Measurements from ENCODE around the gene ING5.

The ING5 gene

DNA sequence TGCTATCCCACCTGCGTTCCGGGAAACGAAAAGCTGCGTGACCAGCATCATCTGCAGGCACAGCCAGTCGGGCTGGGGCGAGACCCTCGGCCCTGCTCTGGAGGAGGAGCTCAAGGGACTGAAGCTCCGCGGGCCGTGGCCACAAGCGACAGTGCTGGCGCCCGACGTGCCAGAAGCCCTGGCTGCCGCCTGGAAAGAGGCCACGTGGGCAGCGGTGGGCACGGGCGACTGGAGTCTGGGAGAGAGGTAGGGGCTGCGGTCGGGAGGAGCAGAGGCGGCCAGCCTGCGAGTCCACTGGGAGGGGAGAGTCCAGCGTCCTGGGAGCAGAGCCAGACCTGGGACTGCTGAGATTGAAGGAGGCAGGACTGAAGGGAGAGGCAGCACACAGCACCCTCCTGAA is 24.4 kb upstream of the ING5 start:
- H2AFZ ChIP-seq (ENCODE audit: low read depth, low read length): no peak overlapping the region
- H3K27me3 ChIP-seq (ENCODE audit: insufficient read depth, low read length): no peaks in the 10 kb centered on the region
- no peaks in the 10 kb centered on the region for H3K9me3 ChIP-seq (ENCODE audit: low read length)
- no peak overlapping the region for H3K4me3 ChIP-seq (ENCODE audit: low read length)
- H3K36me3 ChIP-seq (ENCODE audit: insufficient read depth, low read length): peaks cover 64% of the 10 kb centered on the region
- H3K4me1 ChIP-seq (ENCODE audit: insufficient read depth, low read length): no peaks in the 10 kb centered on the region

- Histone ChIP-seq H3K27me3 (ENCODE audit: insufficient read depth, low read length) (no peaks in the 10 kb centered on the region), H3K4me3 (ENCODE audit: low read length) (no peak overlapping the region), H3K9me3 (ENCODE audit: low read length) (no peaks in the 10 kb centered on the region), H3K4me1 (ENCODE audit: insufficient read depth, low read length) (no peaks in the 10 kb centered on the region), H3K36me3 (ENCODE audit: insufficient read depth, low read length) (peaks cover 72% of the 10 kb centered on the region), H2AFZ (ENCODE audit: low read depth, low read length) (no peak overlapping the region)
Observed at GRCh38 chr2:241678307-241678706, 23.5 kb upstream of the ING5 start.

DNA sequence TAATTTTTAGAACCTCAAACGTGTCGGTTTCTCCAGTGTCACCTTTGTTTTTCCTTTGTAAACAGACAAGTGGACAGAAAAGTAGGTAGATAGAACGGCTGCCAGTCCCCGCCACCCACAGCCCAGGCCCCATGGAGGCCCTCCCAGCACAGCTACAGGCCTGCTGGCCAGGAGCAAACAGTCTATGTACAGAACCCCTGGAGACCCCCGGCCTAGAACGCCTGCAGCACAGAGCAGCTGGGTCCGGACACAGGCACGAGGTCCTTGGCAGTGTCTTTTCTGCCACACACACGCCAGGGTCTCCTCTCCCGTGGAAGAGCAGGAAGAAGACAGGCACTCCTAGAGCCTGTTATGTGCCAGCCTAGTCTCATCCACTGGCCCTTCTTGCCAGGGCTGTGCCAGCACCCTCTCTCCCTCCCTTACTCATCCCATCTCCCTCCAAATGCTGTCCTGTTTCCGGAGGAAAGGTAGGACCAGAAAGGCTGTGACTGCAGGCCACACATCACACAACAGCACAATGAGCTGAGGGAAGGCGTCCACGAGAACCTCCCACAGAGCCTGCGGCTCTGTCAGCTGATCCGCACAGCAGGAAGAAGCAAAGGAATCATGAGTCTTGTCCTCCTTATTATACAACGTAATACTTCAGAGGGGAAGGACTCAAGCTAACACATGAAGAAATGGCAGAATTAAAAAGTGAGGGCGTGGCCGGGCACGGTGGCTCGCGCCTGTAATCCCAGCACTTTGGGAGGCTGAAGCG is 22.9 kb upstream of the ING5 start:
- Histone ChIP-seq H3K27me3 (ENCODE audit: insufficient read depth, low read length) (no peaks in the 10 kb centered on the region), H3K36me3 (ENCODE audit: insufficient read depth, low read length) (peaks cover 79% of the 10 kb centered on the region), H2AFZ (ENCODE audit: low read depth, low read length) (no peak overlapping the region), H3K4me1 (ENCODE audit: insufficient read depth, low read length) (no peaks in the 10 kb centered on the region), H3K9me3 (ENCODE audit: low read length) (no peaks in the 10 kb centered on the region), H3K4me3 (ENCODE audit: low read length) (no peak overlapping the region)

GRCh38 chr2:241680044-241680443 is 21.8 kb upstream of the ING5 start:
- no peaks in the 10 kb centered on the region for H3K9me3 ChIP-seq (ENCODE audit: low read length)
- H3K36me3 ChIP-seq (ENCODE audit: insufficient read depth, low read length): peaks cover 90% of the 10 kb centered on the region
- H3K4me1 ChIP-seq (ENCODE audit: insufficient read depth, low read length): no peaks in the 10 kb centered on the region
- no peak overlapping the region for H2AFZ ChIP-seq (ENCODE audit: low read depth, low read length)
- no peaks in the 10 kb centered on the region for H3K27me3 ChIP-seq (ENCODE audit: insufficient read depth, low read length)
- H3K4me3 ChIP-seq (ENCODE audit: low read length): no peak overlapping the region

- Histone ChIP-seq H3K36me3 (ENCODE audit: insufficient read depth, low read length) (peaks cover 84% of the 10 kb centered on the region), H3K27me3 (ENCODE audit: insufficient read depth, low read length) (no peaks in the 10 kb centered on the region)
Observed at GRCh38 chr2:241680827-241681599, 20.8 kb upstream of the ING5 start.

GRCh38 chr2:241686324-241686649 is 15.6 kb upstream of the ING5 start:
- peak overlapping the region; percentile 89 for H3K4me3 ChIP-seq (ENCODE audit: low read length)
- H3K27me3 ChIP-seq (ENCODE audit: insufficient read depth, low read length): no peaks in the 10 kb centered on the region
- H3K9me3 ChIP-seq (ENCODE audit: low read length): no peaks in the 10 kb centered on the region
- H3K4me1 ChIP-seq (ENCODE audit: insufficient read depth, low read length): peaks cover 18% of the 10 kb centered on the region
- H3K36me3 ChIP-seq (ENCODE audit: insufficient read depth, low read length): peaks cover 49% of the 10 kb centered on the region
- peak overlapping the region; percentile 85 for H2AFZ ChIP-seq (ENCODE audit: low read depth, low read length)

More at GRCh38 chr2:241680827-241681599, 20.8 kb upstream of the ING5 start:
- H3K4me1 ChIP-seq (ENCODE audit: insufficient read depth, low read length): peaks cover 8% of the 10 kb centered on the region
- H3K9me3 ChIP-seq (ENCODE audit: low read length): no peaks in the 10 kb centered on the region
- no peak overlapping the region for H3K4me3 ChIP-seq (ENCODE audit: low read length)
- no peak overlapping the region for H2AFZ ChIP-seq (ENCODE audit: low read depth, low read length)

DNA sequence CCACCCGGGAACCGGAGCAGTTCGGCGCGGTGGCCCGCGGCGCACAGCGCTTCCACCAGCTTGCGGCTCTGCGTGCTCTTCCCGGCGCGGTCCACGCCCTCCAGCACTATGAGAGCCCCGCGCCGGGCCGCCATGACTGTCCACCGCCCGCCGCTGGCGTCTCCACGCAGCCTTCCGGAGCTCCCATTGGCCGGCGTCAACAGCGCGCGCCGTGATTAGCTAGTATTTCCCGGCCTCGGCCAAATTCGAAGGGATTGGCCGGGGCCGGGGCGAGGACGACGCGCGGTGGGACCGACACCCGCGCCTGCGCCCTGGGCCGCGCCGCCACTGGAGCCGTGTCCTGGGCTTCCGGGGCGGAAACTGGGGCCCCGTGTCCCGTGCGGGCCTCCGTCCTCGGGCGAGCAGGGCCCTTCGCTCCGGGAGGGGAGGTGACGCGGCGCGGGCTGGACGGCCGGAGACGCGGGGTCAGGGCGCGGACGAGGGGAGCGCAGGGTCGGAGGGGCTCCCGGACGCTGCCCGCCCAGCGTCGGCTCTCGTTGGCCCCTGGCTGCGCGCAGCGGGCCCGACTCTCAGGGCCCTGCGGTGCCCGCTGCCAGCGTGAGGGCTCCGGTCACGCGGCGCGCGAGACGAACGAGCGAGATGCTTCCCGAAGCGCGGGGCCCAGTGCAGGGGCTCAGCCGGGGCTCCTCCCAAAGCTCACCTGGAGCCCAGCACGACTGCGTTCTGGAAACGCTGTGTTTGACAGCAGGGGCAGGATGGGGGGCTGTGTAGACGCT is 15.0 kb upstream of the ING5 start, which contains the start of gene DTYMK:
Gene DTYMK (minus strand): TSS at position 166 of the 776 bp plus-strand sequence. CDS start 32 bp downstream, at position 134.
- no peaks in the 10 kb centered on the region for H3K27me3 ChIP-seq (ENCODE audit: insufficient read depth, low read length)
- H2AFZ ChIP-seq (ENCODE audit: low read depth, low read length): peak within 1 kb of the TSS; percentile 85
- peak within 1 kb of the TSS; percentile 89 for H3K4me3 ChIP-seq (ENCODE audit: low read length)
- peaks cover 49% of the 10 kb centered on the region for H3K36me3 ChIP-seq (ENCODE audit: insufficient read depth, low read length)
- H3K9me3 ChIP-seq (ENCODE audit: low read length): no peaks in the 10 kb centered on the region
- H3K4me1 ChIP-seq (ENCODE audit: insufficient read depth, low read length): peaks cover 18% of the 10 kb centered on the region

GRCh38 chr2:241689306-241689705 is 12.5 kb upstream of the ING5 start:
- Histone ChIP-seq H2AFZ (ENCODE audit: low read depth, low read length) (no peak overlapping the region), H3K4me1 (ENCODE audit: insufficient read depth, low read length) (peaks cover 18% of the 10 kb centered on the region), H3K36me3 (ENCODE audit: insufficient read depth, low read length) (peaks cover 34% of the 10 kb centered on the region), H3K4me3 (ENCODE audit: low read length) (no peak overlapping the region), H3K9me3 (ENCODE audit: low read length) (no peaks in the 10 kb centered on the region), H3K27me3 (ENCODE audit: insufficient read depth, low read length) (no peaks in the 10 kb centered on the region)

DNA sequence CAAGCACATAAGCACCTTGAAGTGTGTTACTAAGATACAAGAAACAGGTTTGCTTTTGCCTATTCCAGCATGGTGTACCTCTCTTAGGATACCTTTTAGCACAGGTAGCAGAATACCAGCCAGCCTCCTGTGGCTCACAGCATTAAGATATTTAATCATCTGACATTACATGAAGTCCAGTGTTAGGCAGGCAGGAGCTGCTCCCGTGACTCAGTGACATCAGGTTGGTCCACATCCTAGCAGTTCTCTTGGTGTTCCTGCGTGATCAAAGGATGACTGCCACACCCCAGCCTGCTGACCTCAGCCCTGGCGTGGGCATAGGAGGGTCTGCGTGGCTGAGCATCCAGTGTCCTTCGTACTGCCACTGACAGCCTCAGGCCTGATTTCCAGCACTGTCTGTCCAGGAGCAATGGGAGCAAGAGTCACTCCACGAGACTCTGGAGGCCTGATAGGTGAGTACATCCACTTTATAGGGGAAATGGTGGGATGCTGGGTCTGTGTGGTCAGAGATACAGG is 11.6 kb upstream of the ING5 start:
- Histone ChIP-seq H3K36me3 (ENCODE audit: insufficient read depth, low read length) (peaks cover 30% of the 10 kb centered on the region), H3K9me3 (ENCODE audit: low read length) (no peaks in the 10 kb centered on the region), H3K27me3 (ENCODE audit: insufficient read depth, low read length) (no peaks in the 10 kb centered on the region), H3K4me3 (ENCODE audit: low read length) (no peak overlapping the region), H3K4me1 (ENCODE audit: insufficient read depth, low read length) (peaks cover 17% of the 10 kb centered on the region), H2AFZ (ENCODE audit: low read depth, low read length) (no peak overlapping the region)

GRCh38 chr2:241692448-241692847 is 9.4 kb upstream of the ING5 start:
- no peak overlapping the region for H3K4me3 ChIP-seq (ENCODE audit: low read length)
- H3K9me3 ChIP-seq (ENCODE audit: low read length): no peaks in the 10 kb centered on the region
- peaks cover 30% of the 10 kb centered on the region for H3K36me3 ChIP-seq (ENCODE audit: insufficient read depth, low read length)
- H2AFZ ChIP-seq (ENCODE audit: low read depth, low read length): no peak overlapping the region
- H3K27me3 ChIP-seq (ENCODE audit: insufficient read depth, low read length): no peaks in the 10 kb centered on the region
- H3K4me1 ChIP-seq (ENCODE audit: insufficient read depth, low read length): peaks cover 8% of the 10 kb centered on the region

DNA sequence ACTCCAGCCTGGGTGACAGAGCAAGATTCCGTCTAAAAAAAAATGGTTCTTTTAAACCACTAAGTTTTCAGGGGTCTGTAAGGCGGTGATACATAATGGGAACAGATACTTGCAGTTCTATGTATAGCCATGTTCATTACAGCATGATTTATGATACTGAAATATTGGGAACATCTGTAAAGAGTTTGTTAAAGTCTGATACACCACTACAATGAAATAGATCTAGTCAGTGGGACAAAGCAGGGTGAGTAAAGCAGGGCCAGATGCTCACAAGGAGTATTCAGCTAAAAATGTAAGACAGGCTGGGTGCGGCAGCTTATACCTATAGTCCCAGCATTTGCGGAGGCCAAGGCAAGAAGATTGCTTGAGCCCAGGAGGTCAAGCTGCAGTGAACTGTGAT is 6.2 kb upstream of the ING5 start:
- no peaks in the 10 kb centered on the region for H3K27me3 ChIP-seq (ENCODE audit: insufficient read depth, low read length)
- no peaks in the 10 kb centered on the region for H3K9me3 ChIP-seq (ENCODE audit: low read length)
- no peak overlapping the region for H2AFZ ChIP-seq (ENCODE audit: low read depth, low read length)
- H3K36me3 ChIP-seq (ENCODE audit: insufficient read depth, low read length): peaks cover 17% of the 10 kb centered on the region
- no peak overlapping the region for H3K4me3 ChIP-seq (ENCODE audit: low read length)
- no peaks in the 10 kb centered on the region for H3K4me1 ChIP-seq (ENCODE audit: insufficient read depth, low read length)

- H3K9me3 ChIP-seq (ENCODE audit: low read length): peaks cover 9% of the 10 kb centered on the region
- peak overlapping the region; percentile 53 for H2AFZ ChIP-seq (ENCODE audit: low read depth, low read length)
- no peaks in the 10 kb centered on the region for H3K27me3 ChIP-seq (ENCODE audit: insufficient read depth, low read length)
- peaks cover 8% of the 10 kb centered on the region for H3K4me1 ChIP-seq (ENCODE audit: insufficient read depth, low read length)
- peaks cover 20% of the 10 kb centered on the region for H3K36me3 ChIP-seq (ENCODE audit: insufficient read depth, low read length)
- H3K4me3 ChIP-seq (ENCODE audit: low read length): peak overlapping the region; percentile 87
Observed at GRCh38 chr2:241701149-241701398, 765 bp upstream of the ING5 start.

Measured in neuron (in vitro differentiated cells).